Adrenal gland (tissue), 5 donors: Measurements from ENCODE around the gene ARHGAP23.

Experiments used
- CTCF ChIP-seq, 6 experiments: fragments of 450-650 bp in 4 of 6; fragments of 200-600 bp in 2 of 6; sonication (generic) in 1 of 6; IDR thresholded peaks; 1 replicate in 5 of 6; 2 replicates in 1 of 6; pipeline versions ENCODE4 v1.5.1 to v1.8.0; 2016 to 2021; ENCODE audit warnings: antibody characterized with exemption in 6 of 6, mild to moderate bottlenecking in 2 of 6, moderate library complexity in 1 of 6
- POLR2A ChIP-seq, 2 donors: fragments of 450-650 bp; IDR thresholded peaks; one replicate each; pipeline ENCODE4 v1.6.1; 2017; ENCODE audit warnings: antibody characterized with exemption in 2 of 2, mild to moderate bottlenecking in 2 of 2, moderate library complexity in 1 of 2
- donor health status: DM: no; HTN: no; CAD: no.

- TF ChIP-seq CTCF (IDR thresholded peaks at IDR 0.05): no peak
- no peak for TF ChIP-seq POLR2A (IDR thresholded peaks at IDR 0.05)
These were observed 31.3 kb downstream of the ARHGAP23 start for GRCh38 chr17:38459567-38459966.
